GM12878 (cell line): ENCODE measurements around the gene TMEM50B. TPM values are rescaled to one million over a fixed set of nuclear protein-coding genes. Genes with fewer than 3 reads are reported as not detected.

Experiments used
- ATAC-seq: fragments of 200-7000 bp; cut with Tn5 transposase; 3 replicates; pipeline ENCODE4 v1.9.1; 2020; ENCODE audit warnings: mild to moderate bottlenecking, moderate library complexity
- BruUV-seq: library from RNA; stranded (reverse); fragments of 400-500 nt; replicated peaks from 2 replicates; lab custom pipeline; 2021; lab: Mats Ljungman, UMichigan
- CTCF ChIA-PET: fragments of 300-600 bp; sonication (Branson Sonifier 250); formaldehyde crosslinking; extraction: SDS; loops from one replicate; lab custom pipeline; 2021; ENCODE audit warnings: inconsistent platforms; lab: Yijun Ruan, JAX
- POLR2A ChIA-PET: fragments of 350-600 bp; formaldehyde crosslinking; extraction: SDS; loops from one replicate; lab custom pipeline; 2021; ENCODE audit warnings: inconsistent platforms; lab: Charles Lee
- RAD21 ChIA-PET: fragments of 300-600 bp; sonication (Branson Sonifier 250); formaldehyde crosslinking; loops from one replicate; lab custom pipeline; 2023; ENCODE audit warnings: antibody characterized with exemption; ENCODE audit not compliant: unreplicated experiment; lab: Charles Lee
- SMC1A ChIA-PET: fragments of 300-600 bp; sonication (Branson Sonifier 250); formaldehyde crosslinking; loops from one replicate; lab custom pipeline; 2023; ENCODE audit not compliant: unreplicated experiment, uncharacterized antibody; lab: Charles Lee
- DNase-seq: peaks from one replicate; pipeline ENCODE4 v3.0.0-alpha.2; 2011; ENCODE audit warnings: low read depth, low spot score
- FAIRE-seq: peaks from 3 replicates; lab custom pipeline; 2011; peaks lifted over from hg19 to GRCh38; lab: Jason Lieb, UNC
- H2AFZ ChIP-seq: 2 replicates; pipeline ENCODE4 v1.6.0; 2011; ENCODE audit warnings: low read depth, low read length, control low read depth; ENCODE audit not compliant: control insufficient read depth
- H3K27ac ChIP-seq: 2 replicates; pipeline ENCODE4 v1.5.1; 2011; ENCODE audit warnings: control low read depth; ENCODE audit not compliant: control insufficient read depth, insufficient read depth
- H3K27me3 ChIP-seq, 2 experiments: replicated peaks in 1 of 2; 2 replicates each; pipeline versions ENCODE4 v1.6.0 to v1.6.1; 2011; ENCODE audit warnings: low read length in 1 of 2; ENCODE audit not compliant: control insufficient read depth in 2 of 2, insufficient read depth in 2 of 2
- H3K36me3 ChIP-seq, 2 experiments: 2 replicates each; pipeline ENCODE4 v1.5.1; 2011; ENCODE audit warnings: low read length in 1 of 2; ENCODE audit not compliant: control insufficient read depth in 2 of 2, insufficient read depth in 2 of 2
- H3K4me1 ChIP-seq: 2 replicates; pipeline ENCODE4 v1.6.1; 2011; ENCODE audit warnings: mild to moderate bottlenecking, low read length, moderate library complexity, mixed read lengths; ENCODE audit not compliant: control insufficient read depth, insufficient read depth
- H3K4me2 ChIP-seq: 2 replicates; pipeline ENCODE4 v1.6.0; 2011; ENCODE audit warnings: control low read depth; ENCODE audit not compliant: control insufficient read depth, insufficient read depth
- H3K4me3 ChIP-seq: fragments of 200-600 bp; sonication (generic); 2 replicates; pipeline ENCODE4 v1.5.1; 2016
- H3K79me2 ChIP-seq: 2 replicates; pipeline ENCODE4 v1.6.0; 2011; ENCODE audit warnings: low read length; ENCODE audit not compliant: control insufficient read depth, insufficient read depth
- H3K9ac ChIP-seq: 2 replicates; pipeline ENCODE4 v1.8.0; 2011; ENCODE audit warnings: low read length, control low read depth, mixed read lengths; ENCODE audit not compliant: control insufficient read depth, insufficient read depth
- H3K9me3 ChIP-seq: replicated peaks from 3 replicates; pipeline ENCODE4 v1.5.1; 2011; ENCODE audit warnings: mild to moderate bottlenecking, low read length; ENCODE audit not compliant: control insufficient read depth, insufficient read depth
- H4K20me1 ChIP-seq: 2 replicates; pipeline ENCODE4 v1.6.0; 2011; ENCODE audit not compliant: control insufficient read depth, insufficient read depth
- GATAD2B ChIP-seq: fragments of 450-650 bp; conservative IDR thresholded peaks from 2 replicates; pipeline ENCODE4 v1.6.1; 2017; ENCODE audit warnings: low read depth, mild to moderate bottlenecking, moderate library complexity
- NRF1 ChIP-seq: conservative IDR thresholded peaks from 2 replicates; pipeline ENCODE4 v1.6.1; 2011; ENCODE audit warnings: mild to moderate bottlenecking, low read depth, low read length, improper control_type of control experiment
- RFX5 ChIP-seq: IDR thresholded peaks from 2 replicates; pipeline ENCODE4 v1.6.1; 2011; ENCODE audit warnings: low read depth, low read length, improper control_type of control experiment
- STAT1 ChIP-seq: fragments of 450-650 bp; conservative IDR thresholded peaks from 2 replicates; pipeline ENCODE4 v1.6.1; 2014; ENCODE audit warnings: antibody characterized with exemption, mild to moderate bottlenecking
- TBL1XR1 ChIP-seq: IDR thresholded peaks from 2 replicates; pipeline ENCODE4 v1.6.1; 2012; ENCODE audit warnings: low read depth, low read length, improper control_type of control experiment
- ZNF217 ChIP-seq: fragments of 450-650 bp; IDR thresholded peaks from 2 replicates; pipeline ENCODE4 v1.6.1; 2017; ENCODE audit warnings: antibody characterized with exemption, mild to moderate bottlenecking
- ZNF274 ChIP-seq: IDR thresholded peaks from one replicate; pipeline ENCODE4 v1.8.0; 2011; ENCODE audit not compliant: insufficient read length, insufficient read depth
- WGBS: methylation state at CpG from one replicate; pipeline ENCODE4 v1.1.6; 2016; ENCODE audit warnings: low lambda C conversion rate; ENCODE audit not compliant: insufficient replicate concordance, insufficient coverage; ENCODE audit errors: missing lambda C conversion rate; 5-methylcytosine and 5-hydroxymethylcytosine counted together
- in situ Hi-C: fragments of 300-500 bp; cut with MboI; formaldehyde crosslinking; loops from 9 replicates; pipeline ENCODE4 v1.14.3; 2018; ENCODE audit warnings: mixed read lengths
- intact Hi-C: fragments of 100-400 bp; cut with micrococcal nuclease; formaldehyde crosslinking; loops from one replicate; pipeline ENCODE4 v1.14.2; 2022; ENCODE audit not compliant: unreplicated experiment
- polyA plus RNA-seq, 11 experiments: library from polyadenylated mRNA; depleted of rRNA in 4 of 11; unstranded in 6 of 11; stranded (reverse) in 5 of 11; fragments of >200 nt; fragmentation: Nextera tagmentation in 4 of 11; fragmentation: Illumina TruSeq in 1 of 11; extraction: Ambion mirVana in 4 of 11; extraction: Trizol in 1 of 11; gene quantifications; 1 replicate in 1 of 11; 2 replicates in 10 of 11; pipeline versions ENCODE4 v1.2.1 to v1.2.3, GENCODE V29; 2011 to 2016; ENCODE audit warnings: inconsistent platforms in 2 of 11, missing spikeins in 2 of 11, low read depth in 1 of 11
- total RNA-seq, 4 experiments: library from RNA; depleted of rRNA in 3 of 4; stranded (reverse); fragments of >200 nt in 3 of 4; fragmentation: Illumina TruSeq in 1 of 4; extraction: Trizol in 1 of 4; gene quantifications; 2 replicates each; pipeline versions ENCODE4 v1.2.1 to v1.2.3, GENCODE V29; 2013 to 2021
- TF ChIP-seq, protein P1 (sequence below): IDR thresholded peaks from 2 replicates; pipeline ENCODE4 v1.6.1; 2011; ENCODE audit warnings: borderline replicate concordance, low read depth, mild to moderate bottlenecking, moderate library complexity, low read length; ENCODE audit not compliant: insufficient read depth, poor library complexity, severe bottlenecking

The TMEM50B gene
- total and polyA plus RNA-seq, 10 of the 15 experiments (the other 5 are each of a cell fraction or from before 2014, with no cell fraction given): 12.1 to 42.1 (median 18.2) TPM

DNA sequence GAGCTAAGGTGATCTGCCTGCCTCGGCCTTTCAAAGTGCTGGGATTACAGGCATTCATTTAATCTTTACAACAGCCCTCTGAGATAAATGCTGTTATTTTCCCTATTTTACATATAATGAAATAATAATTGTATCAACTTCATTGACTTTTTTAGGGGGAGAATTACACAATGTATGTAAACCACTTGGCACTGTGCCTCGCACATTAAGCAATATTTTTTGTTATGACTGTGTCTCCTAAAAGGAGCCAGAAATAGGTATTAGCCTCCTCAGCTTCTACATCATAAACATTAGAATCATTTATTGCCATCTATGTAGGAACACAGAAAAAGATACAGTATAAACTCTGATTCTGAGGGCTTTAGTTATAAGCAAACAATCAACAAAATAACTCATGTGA, 12.8 kb upstream of the TMEM50B start:
- TF ChIP-seq, protein P1, sequence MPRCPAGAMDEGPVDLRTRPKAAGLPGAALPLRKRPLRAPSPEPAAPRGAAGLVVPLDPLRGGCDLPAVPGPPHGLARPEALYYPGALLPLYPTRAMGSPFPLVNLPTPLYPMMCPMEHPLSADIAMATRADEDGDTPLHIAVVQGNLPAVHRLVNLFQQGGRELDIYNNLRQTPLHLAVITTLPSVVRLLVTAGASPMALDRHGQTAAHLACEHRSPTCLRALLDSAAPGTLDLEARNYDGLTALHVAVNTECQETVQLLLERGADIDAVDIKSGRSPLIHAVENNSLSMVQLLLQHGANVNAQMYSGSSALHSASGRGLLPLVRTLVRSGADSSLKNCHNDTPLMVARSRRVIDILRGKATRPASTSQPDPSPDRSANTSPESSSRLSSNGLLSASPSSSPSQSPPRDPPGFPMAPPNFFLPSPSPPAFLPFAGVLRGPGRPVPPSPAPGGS: no peak
- TF ChIP-seq ZNF274 (no peak), RFX5 (no peak), ZNF217 (no peak), TBL1XR1 (no peak), GATAD2B (no peak), STAT1 (no peak), NRF1 (no peak)
- TF ChIP-seq, all 136 proteins: peak for 0
- no peak overlapping the region for H3K27ac ChIP-seq
- H3K36me3 ChIP-seq: no peaks in the 10 kb centered on the region
- SMC1A ChIA-PET: interaction anchor here (1.8 kb wide), 1 partner anchor 51 kb away, joined by 6 read pairs; no protein-coding TSS in a partner anchor
- H3K9me3 ChIP-seq: no peaks in the 10 kb centered on the region
- BruUV-seq: no TSS peak
- H3K9ac ChIP-seq: no peak overlapping the region
- CTCF ChIA-PET: interaction anchor here (1.4 kb wide), 1 partner anchor 10 kb away, joined by 3 read pairs; no protein-coding TSS in a partner anchor
- no peak overlapping the region for H3K4me2 ChIP-seq
- ATAC-seq: no peak
- no peak for FAIRE-seq
- RAD21 ChIA-PET: no interaction called here
- intact Hi-C loops: no loop called here
- in situ Hi-C loops: no loop called here
- no peak overlapping the region for H3K4me3 ChIP-seq
- H2AFZ ChIP-seq: no peak overlapping the region
- no peaks in the 10 kb centered on the region for H3K4me1 ChIP-seq
- no peak for DNase-seq
- no peaks in the 10 kb centered on the region for H4K20me1 ChIP-seq
- no peaks in the 10 kb centered on the region for H3K27me3 ChIP-seq
- POLR2A ChIA-PET: interaction anchor here (1.4 to 2.1 kb wide), 3 partner anchors 11 to 51 kb away, joined by 4 to 13 read pairs (median 7); partner anchors contain the start of genes GART and SON
- H3K79me2 ChIP-seq: no peaks in the 10 kb centered on the region
- 23% methylated on average over 2 of the region's 2 CpGs for WGBS
